Peyer's patch (tissue), 4 donors: ENCODE data around the gene STON2.

Experiments
- POLR2A ChIP-seq, 2 donors: fragments of 450-650 bp; IDR thresholded peaks; one replicate each; pipeline ENCODE4 v1.5.1; 2017; ENCODE audit warnings: antibody characterized with exemption in 2 of 2, mild to moderate bottlenecking in 2 of 2, moderate library complexity in 2 of 2
- TF ChIP-seq, protein P1 (sequence below), 6 experiments: fragments of 450-650 bp in 4 of 6; fragments of 200-600 bp in 2 of 6; sonication (generic) in 1 of 6; IDR thresholded peaks; one replicate each; pipeline ENCODE4 v1.5.1; 2017 to 2019; ENCODE audit warnings: antibody characterized with exemption in 6 of 6, mild to moderate bottlenecking in 3 of 6, moderate library complexity in 1 of 6

DNA sequence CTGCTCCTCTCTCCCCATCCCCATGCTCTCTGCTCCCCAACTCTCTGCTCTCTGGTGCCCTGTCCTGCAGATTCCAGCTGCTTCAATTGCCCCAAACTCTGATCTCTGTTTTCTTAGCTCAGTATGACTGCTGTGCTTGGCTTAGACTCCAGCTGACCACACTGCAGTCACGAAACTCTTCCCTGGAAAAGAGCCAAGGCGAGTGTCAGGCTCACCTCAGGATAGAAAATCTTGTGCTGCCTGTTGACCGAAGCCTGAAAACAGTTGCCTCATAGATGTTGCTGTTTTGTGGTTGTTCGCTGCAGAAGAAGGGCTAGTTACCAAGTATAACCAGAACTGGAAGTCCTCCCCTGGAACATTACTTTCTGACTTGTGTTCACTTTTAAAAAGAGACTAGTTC lies 6.7 kb upstream of the STON2 start:
- TF ChIP-seq POLR2A (IDR thresholded peaks at IDR 0.05): no peak
- TF ChIP-seq, protein P1, sequence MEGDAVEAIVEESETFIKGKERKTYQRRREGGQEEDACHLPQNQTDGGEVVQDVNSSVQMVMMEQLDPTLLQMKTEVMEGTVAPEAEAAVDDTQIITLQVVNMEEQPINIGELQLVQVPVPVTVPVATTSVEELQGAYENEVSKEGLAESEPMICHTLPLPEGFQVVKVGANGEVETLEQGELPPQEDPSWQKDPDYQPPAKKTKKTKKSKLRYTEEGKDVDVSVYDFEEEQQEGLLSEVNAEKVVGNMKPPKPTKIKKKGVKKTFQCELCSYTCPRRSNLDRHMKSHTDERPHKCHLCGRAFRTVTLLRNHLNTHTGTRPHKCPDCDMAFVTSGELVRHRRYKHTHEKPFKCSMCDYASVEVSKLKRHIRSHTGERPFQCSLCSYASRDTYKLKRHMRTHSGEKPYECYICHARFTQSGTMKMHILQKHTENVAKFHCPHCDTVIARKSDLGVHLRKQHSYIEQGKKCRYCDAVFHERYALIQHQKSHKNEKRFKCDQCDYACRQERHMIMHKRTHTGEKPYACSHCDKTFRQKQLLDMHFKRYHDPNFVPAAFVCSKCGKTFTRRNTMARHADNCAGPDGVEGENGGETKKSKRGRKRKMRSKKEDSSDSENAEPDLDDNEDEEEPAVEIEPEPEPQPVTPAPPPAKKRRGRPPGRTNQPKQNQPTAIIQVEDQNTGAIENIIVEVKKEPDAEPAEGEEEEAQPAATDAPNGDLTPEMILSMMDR (IDR thresholded peaks at IDR 0.05): no peak
